ENCODE data around the gene LSM3.

Gene LSM3

GRCh38 chr3:14157951-14158350 is 20.7 kb upstream of the LSM3 start:
- DNase-seq (ENCODE audit: low read depth) = no peak

DNA sequence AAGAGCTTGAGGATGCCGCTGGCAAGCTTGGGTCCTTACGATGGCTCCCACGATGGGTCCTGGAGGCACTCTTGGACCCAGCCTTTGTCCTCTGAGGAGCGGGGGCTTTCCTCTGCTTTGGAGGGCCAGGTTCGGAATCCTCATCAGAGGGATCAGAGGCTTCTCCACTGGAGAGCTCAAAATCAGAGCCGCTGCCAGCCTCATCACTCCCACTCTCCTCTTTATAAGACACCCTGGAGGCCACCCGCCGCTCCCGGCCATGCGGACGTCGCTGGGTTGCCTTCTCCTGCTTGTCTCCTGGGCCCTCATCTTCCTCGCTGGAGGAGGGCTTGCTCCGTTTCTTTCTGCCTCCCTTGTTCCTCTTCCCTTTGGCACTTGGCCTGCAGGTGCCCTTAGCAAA is 20.2 kb upstream of the LSM3 start:
- DNase-seq (ENCODE audit: low read depth) = no peak

- DNase-seq (ENCODE audit: low read depth) = no peak
Observed at GRCh38 chr3:14159426-14159825, 19.2 kb upstream of the LSM3 start.

DNA sequence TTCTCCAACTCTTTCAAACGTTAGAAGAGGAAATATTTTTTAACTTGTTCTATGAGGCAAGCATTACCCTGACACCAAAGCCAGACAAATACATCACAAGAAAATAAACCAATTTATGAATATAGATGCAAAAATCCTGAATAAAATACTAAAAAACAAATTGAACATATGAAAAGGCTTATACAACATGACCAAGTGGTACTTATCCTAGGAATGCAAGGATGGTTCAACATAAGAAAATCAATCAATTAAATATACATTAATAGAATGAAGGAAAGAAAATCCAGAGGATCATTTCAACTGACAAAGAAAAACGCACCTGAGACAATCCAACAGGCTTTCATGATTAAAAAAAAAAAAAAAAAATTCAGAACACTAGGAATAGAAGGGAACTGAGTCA is 17.3 kb upstream of the LSM3 start:
- DNase-seq (ENCODE audit: low read depth) = no peak

DNA sequence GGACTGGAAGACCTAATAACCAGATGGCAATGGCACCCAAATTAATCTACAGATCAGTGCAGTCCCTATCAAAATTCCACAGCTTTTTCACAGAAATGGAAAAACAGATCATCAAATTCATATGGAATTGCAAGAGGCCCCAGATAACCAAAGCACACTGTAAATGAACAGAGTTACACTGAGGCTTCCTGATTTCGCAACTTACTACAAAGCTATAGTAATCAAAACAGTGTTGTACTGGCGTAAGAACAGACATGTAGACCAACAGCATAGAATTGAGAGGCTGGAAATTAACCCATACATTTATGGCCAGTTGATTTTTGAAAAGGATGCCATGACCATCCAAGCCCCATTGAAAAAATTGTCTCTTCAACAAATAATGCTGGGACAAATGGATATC is 16.4 kb upstream of the LSM3 start:
- DNase-seq (ENCODE audit: low read depth) = no peak

DNA sequence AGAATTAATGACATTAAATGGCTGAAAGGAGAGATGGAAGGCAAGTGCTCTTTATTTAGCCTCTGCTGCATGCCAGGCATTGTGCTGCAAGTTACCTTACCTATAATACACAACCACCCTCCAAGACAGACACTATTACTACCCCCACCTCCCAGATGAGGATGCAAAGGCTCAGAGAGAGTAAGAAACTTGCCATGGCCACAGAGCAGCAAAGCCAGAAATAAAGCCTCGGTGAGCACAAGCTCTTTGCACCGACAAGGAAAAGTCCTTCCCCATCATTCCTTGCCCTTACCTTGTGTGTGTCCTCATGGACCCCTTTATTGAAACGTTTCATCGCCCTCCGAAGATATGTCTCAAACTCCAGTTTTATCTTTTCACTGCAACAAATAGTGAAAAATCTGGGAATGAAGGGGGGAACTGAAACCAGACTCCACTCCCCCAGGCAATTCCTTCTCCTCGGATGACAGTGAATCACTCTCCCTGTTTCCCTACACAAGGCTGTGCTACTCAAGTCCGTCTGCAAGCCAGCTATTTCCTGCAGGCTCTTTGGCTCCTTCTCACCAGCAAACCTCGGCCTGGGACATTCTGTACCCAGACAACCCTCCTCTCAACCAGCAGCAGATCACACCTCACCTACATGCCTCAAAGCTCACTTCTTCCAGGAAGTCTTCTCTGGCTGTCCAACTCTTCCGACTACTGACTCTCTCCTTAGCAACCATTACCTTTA is 11.6 kb upstream of the LSM3 start:
- DNase-seq (ENCODE audit: low read depth) = no peak

DNA sequence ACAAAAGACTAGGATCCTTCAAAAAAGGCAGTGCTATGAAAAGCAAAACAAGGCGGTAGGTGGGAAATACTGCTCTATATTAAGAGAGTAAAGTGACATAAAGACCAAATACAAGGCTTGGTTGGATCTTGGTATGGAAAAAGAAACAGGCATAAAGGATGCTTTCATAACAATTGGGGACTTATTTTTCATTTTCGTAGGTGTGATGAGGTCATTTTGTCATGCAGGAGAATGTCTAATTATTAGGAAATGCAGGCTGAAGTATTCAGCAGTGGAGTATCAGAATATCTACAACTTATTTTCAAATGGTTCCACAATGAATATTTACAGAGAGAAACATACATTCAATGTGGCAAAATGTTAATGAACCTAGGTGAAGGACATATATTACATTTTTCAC is 9.2 kb upstream of the LSM3 start:
- DNase-seq (ENCODE audit: low read depth) = no peak

- DNase-seq (ENCODE audit: low read depth) = no peak
Observed at GRCh38 chr3:14169871-14170270, 8.7 kb upstream of the LSM3 start.

- DNase-seq (ENCODE audit: low read depth) = no peak
Observed at GRCh38 chr3:14170531-14171159, 8.0 kb upstream of the LSM3 start.

DNA sequence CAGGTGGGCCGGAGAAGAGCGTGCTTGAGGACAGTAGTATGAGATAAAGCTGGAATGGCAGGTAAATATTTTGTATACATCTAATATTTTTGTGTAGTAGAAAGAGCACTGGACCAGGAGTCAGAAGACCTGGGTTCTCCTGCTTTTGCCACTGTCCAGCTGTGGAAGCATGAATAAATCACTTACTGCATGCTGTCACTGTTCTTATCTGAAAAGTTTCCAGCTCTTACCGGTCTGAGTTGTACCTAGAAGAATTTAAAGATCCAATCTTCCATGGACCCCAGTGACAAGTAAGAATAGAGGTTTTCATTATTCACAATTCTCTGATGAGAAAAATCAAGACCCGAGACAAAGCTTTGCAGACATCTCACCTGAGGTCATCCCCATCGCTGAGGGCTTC is 6.1 kb upstream of the LSM3 start:
- no peak for DNase-seq (ENCODE audit: low read depth)

GRCh38 chr3:14174483-14174882 is 4.1 kb upstream of the LSM3 start:
- DNase-seq (ENCODE audit: low read depth) = no peak

GRCh38 chr3:14175383-14176037 is 3.1 kb upstream of the LSM3 start:
- DNase-seq (ENCODE audit: low read depth) = no peak

DNA sequence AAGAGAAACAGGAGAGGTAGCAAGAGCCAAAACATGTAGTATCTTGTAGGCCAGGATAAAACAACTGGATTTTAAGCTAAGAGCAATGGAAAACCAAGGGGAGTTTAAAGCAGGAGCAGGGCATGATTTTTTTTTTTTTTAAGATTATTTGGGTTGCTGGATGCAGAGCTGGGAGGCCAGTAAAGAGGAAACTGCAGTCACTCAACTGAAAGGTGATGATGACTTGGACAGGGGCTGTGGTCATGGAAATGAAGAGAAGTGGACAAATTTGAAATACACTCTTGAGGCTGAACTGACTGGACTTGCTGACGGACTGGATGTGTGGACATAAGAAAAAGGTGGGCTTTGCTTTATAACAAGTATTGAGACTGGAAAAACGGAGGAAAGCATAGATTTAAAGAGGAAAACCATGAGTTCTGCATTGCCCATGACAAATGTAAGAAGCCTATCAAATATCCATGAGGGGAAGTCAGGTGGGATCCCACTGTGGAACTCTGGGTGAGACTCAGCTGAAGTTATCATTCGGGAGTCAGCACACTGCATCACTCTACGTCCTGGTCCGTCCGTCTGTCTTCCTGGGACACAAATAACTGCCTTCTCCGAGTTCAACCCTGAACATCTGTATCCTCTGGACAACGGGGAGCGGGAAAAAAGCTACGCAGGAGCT is 904 bp upstream of the LSM3 start:
- DNase-seq (ENCODE audit: low read depth) = no peak

GRCh38 chr3:14179114-14179465 is 473 bp downstream of the LSM3 start:
- no peak for DNase-seq (ENCODE audit: low read depth)

DNA sequence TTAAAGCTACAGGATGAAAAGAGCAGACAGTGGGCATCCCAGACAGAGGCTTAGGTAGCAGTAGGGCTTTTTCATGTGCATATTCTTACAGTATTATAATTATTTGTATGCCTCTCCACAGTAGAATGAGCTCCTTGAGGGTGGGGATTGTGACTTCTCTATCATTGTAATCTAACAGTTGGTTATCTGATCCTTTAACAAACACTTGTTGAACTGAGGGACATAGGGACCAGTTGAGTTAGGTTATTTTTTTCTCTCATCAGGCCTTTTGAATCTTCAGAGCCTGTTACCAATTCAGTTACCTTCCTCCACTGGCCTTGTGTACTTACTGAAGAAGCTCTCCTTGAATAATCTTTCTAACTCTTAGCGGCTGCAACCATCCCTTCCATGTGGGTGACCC is 1.2 kb downstream of the LSM3 start:
- no peak for DNase-seq (ENCODE audit: low read depth)

DNA sequence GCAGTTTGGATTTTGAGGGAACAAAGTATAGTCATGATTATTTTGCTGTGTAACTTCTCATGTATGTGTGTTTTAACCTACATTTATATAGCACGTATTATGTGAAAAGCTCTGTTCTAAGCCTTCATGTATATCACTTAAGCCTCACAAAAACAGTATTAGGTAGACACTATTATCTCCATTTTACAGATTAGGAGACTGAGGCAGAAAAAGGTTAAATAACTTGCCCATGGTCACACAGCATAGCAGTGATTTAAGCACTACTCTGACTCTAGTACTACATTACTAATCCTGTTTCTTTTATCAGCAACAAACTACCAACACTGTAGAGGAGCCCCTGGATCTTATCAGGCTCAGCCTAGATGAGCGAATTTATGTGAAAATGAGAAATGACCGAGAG is 2.6 kb downstream of the LSM3 start:
- no peak for DNase-seq (ENCODE audit: low read depth)

DNA sequence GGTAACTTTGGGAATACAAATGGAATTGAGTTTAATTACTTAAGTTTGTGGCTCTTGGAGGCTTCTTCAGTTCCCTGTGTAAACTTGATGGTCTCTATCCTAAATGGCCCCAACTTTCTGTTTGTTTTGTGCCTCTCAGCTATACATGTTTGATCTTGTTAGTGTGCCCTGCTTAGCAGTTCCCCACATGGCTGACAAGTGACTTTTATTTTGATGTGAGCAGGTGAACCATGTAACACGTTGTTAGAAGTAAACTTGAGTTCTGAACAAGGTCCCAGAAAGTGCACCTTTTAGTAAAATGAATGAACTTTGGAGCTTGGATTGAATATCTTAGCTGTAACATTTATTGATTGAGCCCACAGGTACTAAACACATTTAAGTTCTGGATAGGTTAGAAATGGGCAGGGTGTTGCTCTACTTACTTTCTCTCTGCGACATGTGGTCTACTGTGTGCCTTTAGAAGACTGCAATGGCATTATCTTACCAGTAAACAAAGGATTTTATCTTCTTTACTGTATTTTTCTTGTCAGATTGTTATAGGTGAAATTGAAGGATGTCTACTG is 4.5 kb downstream of the LSM3 start:
- DNase-seq (ENCODE audit: low read depth) = no peak

DNA sequence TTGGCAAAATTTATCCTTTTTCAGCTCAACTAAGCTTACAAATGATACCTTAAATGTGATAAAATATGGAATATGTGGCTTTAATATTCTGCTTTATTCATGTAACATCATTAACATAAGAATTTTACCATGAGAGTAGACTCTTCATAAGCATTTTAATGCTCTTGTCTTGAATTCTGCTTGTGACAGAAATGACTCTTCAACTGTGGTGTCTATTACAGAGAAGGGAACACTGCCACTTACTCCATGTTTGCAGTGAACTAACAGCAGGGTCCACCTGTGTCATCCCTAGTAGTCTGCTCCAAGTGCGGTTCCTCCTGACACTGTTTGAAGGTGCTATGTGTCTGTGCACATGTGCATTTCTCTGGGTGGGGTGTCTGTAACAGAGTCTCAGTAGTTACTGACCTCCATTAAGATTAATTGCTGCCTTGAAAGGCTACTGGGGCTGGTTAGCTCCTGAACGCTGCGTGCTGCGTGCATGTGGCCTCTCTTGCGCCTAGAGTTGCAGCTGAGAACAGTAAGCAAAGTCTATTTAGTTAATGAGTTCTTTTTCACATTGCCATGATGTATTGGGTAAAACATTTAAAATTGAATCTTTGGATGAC is 8.3 kb downstream of the LSM3 start:
- DNase-seq (ENCODE audit: low read depth) = no peak

- no peak for DNase-seq (ENCODE audit: low read depth)
Observed at GRCh38 chr3:14188041-14188754, 9.6 kb downstream of the LSM3 start.

DNA sequence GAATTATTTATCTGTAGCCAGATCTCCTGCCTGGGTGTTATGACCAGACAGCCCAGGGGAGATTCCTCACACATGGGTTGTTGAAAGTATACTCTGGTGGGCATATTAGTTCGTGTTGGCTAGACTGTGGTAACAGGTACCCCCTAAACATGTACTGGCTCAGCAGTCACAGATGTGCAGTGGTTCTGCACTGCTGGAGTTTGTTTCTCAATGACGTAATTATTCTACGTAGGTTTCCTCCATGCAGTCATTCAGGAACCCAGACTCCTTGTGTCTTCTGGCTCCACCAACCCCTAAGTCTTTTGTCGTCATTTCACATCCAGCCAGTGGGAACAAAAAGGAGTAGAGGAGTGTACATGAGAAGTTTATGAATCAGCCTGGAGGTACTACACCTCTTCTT is 16.2 kb downstream of the LSM3 start:
- no peak for DNase-seq (ENCODE audit: low read depth)

DNA sequence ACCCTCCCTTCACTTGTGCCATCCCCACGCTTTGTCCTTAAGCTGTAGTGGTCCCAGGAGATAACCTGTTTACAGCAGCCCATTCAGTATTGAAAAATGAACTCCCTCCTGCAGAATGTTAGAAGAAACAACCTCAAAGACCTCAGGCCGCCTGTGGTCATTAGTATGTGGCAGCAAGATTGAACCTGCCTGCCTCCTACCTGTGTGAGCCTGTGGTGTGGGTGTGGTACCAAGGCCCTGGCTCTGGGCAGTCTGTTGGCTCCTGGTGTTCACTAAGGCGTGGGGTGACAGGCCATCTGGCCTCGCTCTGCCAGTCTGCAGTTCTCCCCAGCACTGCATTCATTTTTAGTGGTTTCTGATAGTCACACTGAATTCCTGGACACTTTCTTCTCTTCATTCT is 21.0 kb downstream of the LSM3 start:
- no peak for DNase-seq (ENCODE audit: low read depth)

- DNase-seq (ENCODE audit: low read depth) = no peak
Observed at GRCh38 chr3:14200276-14200675, 21.7 kb downstream of the LSM3 start.

Data from stimulated activated CD8-positive, alpha-beta memory T cell treated with anti-CD3 and anti-CD28 coated beads, Interleukin-15, amount 100 ng/mL, for 24 hours (primary cell).